Activated T-cell treated with anti-CD3 and anti-CD28 coated beads for 48 hours (primary cell): Measurements from ENCODE around the gene CNOT6.
A peak's percentile ranks its signal among the peaks of the same experiment; 100 is the strongest.

ENCODE experiments used
- DNase-seq: peaks from one replicate; pipeline ENCODE4 v3.0.0-alpha.2; 2020; ENCODE audit warnings: low read depth

The CNOT6 gene

DNA sequence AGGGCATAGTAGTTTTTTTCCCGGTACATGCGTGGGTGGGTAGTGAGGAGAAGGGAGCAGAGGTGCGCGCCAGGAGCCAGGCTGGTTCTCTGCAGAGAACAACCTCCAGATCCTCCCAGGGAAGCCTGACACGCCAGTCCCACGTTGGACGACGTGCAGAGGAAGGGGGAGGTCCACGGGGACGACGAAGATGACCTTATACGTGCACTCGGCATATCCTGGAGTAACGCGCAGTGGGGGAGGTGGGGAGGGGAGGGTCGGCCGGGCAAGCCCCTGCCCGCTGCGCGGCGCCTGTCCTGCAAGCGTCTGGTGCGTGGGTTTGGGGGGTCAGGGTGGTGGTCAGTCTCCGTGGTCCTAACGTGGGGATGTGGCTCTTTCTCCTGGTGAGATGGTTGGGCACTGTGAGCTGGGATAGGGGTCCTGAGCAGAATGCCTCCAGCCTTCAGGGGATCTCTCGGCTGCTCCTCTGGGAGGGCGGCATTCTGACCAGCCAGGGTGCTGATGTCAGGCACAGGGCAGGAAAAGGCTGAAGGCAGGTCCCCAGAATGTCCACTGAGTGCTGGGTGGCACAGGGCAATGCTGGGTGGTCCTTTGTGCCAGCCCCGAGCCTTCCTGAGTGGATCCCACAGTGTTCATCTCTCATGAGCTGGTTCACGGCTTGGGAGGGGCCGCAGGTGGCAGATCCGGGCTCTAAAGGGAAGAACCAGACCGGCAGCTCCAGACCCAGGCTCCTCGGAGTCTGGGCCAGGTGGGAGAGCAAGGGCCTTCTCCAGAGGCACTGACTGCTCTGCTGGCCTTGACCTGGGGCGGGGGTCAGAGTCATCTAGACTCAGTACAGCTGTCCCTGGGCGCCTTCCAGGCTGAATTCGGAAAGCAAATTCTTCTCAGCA, 107.7 kb downstream of the CNOT6 start:
- no peak for DNase-seq

GRCh38 chr5:180602481-180603075, 108.4 kb downstream of the CNOT6 start:
- DNase-seq = no peak

DNA sequence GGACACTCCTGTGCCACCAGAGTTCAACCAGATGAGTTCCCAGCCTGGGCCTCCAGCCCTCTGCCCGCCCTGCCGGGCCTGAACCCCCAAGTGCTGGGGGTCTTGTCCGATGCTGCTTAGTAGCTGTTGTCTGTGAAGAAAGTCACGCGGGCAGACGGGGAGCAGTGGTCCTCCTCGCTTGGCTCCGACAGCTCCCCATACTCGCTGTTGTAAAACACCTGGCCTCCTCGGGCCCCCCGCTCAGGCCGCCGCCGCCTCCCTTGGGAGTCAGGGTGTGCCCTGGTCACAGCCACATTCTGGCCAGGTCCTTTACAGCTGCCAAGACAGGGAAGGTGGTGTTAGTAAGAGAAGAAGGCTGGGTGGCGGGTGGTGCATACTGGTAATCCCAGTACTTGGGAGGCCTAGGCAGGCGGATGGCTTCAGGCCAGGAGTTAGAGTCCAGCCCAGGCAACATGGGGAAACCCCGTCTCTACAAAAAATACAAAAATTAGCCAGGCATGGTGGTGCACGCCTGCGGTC, 109.0 kb downstream of the CNOT6 start:
- DNase-seq = no peak

DNA sequence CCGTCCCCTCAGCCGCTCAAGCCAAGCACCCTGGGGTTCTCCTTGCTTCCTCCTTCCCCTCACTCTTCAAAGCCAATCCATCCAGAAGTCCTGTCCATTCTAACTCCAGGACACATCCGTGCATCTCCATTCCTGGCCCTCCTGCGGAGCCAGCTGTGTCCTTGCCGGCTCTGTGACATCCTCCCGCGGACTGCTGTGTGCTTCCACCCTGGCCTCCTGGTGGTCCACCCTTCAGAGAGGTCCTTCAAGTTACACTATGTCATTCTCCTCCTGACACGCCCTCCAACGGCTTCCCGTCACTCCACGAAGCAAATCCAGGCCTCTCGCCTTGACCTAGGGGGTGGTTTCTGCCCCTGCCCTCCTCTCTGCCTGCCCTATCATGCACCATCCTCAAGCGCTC, 110.1 kb downstream of the CNOT6 start:
- no peak for DNase-seq

DNA sequence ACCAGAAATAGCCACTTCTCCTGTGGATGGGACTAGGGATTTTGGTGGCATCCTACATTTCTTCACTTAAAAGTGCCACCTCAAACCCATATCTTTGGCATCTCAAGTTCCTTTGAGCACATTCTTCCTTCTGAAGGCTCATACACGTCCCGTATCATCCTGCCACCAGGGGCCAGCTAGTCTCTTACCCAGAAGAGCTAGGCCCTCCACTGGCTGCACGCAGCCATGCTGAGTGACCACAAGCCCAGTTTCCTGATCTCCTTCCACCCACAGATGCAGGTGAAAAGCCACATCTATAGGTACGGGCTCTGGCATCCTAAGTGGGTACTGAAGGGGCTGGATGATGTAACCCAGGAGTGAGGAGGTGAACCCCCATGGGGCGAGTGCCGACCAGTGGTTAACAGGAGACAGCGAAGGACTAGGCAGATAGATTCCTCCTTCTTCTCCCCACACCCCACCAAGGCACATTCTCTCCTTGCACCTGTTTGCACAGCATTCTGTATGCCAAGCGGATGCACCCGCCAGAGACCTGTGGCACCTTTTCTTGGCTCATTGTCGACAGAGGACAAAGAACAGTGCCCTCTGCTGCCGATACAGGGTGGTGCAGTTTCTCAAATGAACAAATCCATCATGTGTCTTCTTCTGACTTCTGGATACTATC, 111.5 kb downstream of the CNOT6 start:
- peak; percentile 59 for DNase-seq

DNA sequence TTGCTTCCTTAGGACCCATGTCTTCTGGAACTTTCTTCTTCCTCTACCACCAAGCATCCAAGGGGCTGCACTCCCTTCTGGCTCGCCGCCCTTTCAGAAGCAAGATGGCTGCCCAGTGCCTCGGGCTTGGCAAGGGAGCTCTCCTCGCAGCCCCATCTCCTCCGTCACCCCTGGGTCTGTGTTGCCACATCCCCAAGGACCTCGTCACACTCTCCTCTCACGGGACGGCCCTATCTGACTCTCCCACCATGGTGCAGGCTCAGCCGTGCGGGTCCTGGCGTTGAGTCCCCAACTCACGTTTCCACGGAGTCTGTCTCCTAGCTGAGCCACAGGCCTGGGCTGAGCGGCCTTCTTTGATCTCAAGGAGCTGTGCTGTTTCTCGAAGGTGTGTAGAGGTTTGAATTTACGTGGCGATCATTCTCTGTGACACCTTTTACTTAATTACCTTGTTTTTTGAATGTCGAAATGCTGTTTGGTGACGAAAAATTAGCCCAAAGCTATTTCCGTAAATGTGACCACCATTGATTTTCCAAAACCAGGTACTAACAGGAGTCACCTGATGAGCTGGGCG, 112.1 kb downstream of the CNOT6 start:
- DNase-seq = no peak

- no peak for DNase-seq
These were observed 113.8 kb downstream of the CNOT6 start for GRCh38 chr5:180607861-180608571.

- no peak for DNase-seq
These were observed 114.6 kb downstream of the CNOT6 start for GRCh38 chr5:180608572-180609310.

- DNase-seq = no peak
These were observed 115.2 kb downstream of the CNOT6 start for GRCh38 chr5:180609386-180609785.

- no peak for DNase-seq
These were observed 115.8 kb downstream of the CNOT6 start for GRCh38 chr5:180609817-180610550.

DNA sequence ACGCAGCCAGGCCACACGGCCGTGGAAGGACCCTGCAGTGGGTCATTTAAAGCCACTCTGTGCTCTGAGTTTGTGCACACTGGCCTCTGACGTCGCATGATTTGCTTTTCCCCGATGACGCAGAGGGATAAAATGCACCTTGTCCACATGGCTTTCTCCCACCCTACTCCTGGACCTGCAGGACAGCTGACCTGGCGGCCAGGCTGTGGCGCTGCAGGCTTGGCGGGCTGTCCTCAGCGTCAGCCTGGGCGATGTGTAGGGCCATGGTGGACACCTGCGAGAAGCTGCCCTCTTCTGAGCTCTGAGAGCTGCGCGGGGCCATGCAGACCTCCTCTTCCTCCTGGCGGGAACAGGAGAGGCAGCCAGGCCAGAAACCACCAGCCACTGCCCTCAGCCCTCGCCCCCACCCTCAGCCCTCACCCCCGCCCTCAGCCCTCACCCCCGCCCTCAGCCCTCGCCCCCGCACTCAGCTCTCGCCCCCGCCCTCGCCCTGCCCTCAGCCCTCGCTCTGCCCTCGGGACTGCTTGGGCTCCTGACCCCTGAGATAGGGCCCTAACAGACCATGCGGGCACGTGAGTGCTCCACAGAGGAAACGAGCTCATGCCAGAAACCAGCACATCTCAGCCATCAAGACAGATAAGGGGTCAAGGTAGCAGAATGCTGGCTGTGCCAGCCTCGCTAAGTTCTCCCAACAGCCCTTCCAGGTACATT, 117.1 kb downstream of the CNOT6 start:
- no peak for DNase-seq

DNA sequence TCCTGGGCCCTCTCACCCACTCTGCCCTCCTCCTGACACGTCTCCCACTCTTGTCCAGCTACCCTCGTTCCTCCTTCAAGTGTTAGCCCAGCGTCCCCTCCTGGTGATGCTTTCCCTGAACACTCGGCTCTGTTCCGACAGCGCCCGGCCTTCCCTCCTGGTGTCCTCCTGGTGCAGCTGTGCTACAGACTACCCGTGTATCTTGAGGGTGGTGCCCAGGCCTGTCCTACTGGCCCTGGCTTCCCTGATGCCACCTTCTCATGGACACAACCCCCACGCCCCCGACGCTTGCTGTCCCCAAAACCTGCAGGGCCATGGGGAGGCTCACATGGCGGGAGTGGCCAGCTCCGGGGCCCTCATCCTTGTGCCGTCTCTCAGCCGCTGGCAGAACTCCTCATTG, 118.5 kb downstream of the CNOT6 start:
- no peak for DNase-seq

- DNase-seq = no peak
These were observed 119.1 kb downstream of the CNOT6 start for GRCh38 chr5:180613188-180613813.

DNA sequence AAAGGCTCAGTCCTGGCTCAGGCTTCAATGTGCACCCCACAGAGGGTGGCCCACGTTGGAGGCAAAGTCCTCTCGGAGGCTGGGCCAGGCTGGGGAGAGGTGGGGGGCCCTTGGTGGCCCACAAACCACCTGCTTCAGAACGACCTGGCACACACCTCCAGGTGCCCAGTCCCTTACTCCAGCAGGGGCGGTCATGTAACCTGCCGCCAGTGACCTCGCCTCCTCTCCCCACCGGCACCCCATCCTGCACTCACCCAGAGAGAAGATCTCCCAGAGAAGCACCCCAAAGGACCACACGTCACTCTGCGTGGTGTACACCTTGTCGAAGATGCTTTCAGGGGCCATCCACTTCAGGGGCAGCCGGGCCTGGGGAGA, 119.6 kb downstream of the CNOT6 start:
- no peak for DNase-seq

DNA sequence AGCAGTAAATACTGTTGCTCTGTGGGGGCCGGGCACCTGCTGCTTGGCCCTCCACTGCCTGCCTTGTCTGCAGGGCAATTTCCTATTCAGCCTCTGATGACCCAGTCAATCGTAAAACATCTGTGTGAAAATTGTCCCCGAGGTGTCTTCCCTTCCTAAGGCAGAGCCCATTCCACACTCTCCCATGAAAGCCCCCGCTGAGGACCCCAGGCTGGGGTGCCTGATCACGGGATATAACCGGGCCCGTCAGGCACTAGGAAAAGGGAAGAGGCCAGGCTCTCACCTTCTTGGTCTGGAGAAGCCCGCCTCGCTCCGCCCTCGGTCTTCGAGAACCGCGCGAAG, 124.3 kb downstream of the CNOT6 start:
- DNase-seq = no peak

- peak; percentile 43 for DNase-seq
These were observed 124.8 kb downstream of the CNOT6 start for GRCh38 chr5:180618829-180619562.

- DNase-seq = no peak
These were observed 125.4 kb downstream of the CNOT6 start for GRCh38 chr5:180619563-180619915.

- no peak for DNase-seq
These were observed 125.8 kb downstream of the CNOT6 start for GRCh38 chr5:180620014-180620413.

DNA sequence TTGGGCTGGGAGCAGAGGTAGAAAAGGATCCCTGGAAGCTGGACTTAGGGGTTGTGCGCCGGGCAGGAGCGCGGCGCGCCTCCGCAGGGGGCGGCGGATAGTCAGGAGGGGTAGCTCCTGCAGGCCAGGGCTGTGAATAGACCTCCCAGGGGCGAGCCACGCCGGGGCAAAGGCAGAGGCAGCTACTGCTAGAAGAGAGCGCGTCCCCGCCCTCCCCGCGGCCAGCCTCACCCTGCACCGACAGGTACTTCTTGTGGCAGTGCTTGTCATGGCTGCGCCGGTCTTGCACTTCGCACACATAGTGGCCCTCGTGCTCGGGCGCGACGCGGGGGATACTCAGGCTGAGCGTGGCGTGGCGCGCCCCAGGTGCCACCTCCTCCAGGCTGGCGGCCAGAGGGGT, 127.1 kb downstream of the CNOT6 start:
- no peak for DNase-seq
